KOPT-K1 (cell line): ENCODE measurements around the gene BPIFB3.
"Not testable (repeated sequence)": the region's sequence is repeated elsewhere in the genome, so short reads cannot be mapped to it uniquely, and the experiment has no call there.

Experiments
- H3K27ac ChIP-seq: fragments of 200-600 bp; sonication (generic); 2 replicates; pipeline ENCODE4 v1.5.1; 2016; ENCODE audit warnings: antibody characterized with exemption, mild to moderate bottlenecking, low read depth, low read length; ENCODE audit not compliant: poor library complexity, severe bottlenecking
- H3K36me3 ChIP-seq: fragments of 200-600 bp; sonication (generic); 2 replicates; pipeline ENCODE4 v1.5.1; 2017; ENCODE audit warnings: antibody characterized with exemption, mild to moderate bottlenecking, low read length, moderate library complexity; ENCODE audit not compliant: insufficient read depth
- H3K9me3 ChIP-seq: fragments of 200-600 bp; sonication (generic); 2 replicates; pipeline ENCODE4 v1.5.1; 2017; ENCODE audit warnings: antibody characterized with exemption, low read length, mild to moderate bottlenecking; ENCODE audit not compliant: insufficient read depth, poor library complexity, severe bottlenecking

The BPIFB3 gene

GRCh38 chr20:33076662-33077372 is 23.1 kb downstream of the BPIFB3 start:
- Histone ChIP-seq H3K36me3 (no peaks in the 10 kb centered on the region), H3K9me3 (no peaks in the 10 kb centered on the region), H3K27ac (no peak overlapping the region)

GRCh38 chr20:33079259-33079658 is 25.6 kb downstream of the BPIFB3 start, which contains the start of gene BPIFB4:
Gene BPIFB4 (plus strand): TSS chr20:33079643. CDS start chr20:33081527, 1,884 bp downstream.
- no peaks in the 10 kb centered on the region for H3K36me3 ChIP-seq
- no peak within 1 kb of the TSS for H3K27ac ChIP-seq
- H3K9me3 ChIP-seq: no peaks in the 10 kb centered on the region

GRCh38 chr20:33081411-33082154 is 27.9 kb downstream of the BPIFB3 start:
- H3K27ac ChIP-seq: no peak overlapping the region
- no peaks in the 10 kb centered on the region for H3K9me3 ChIP-seq
- H3K36me3 ChIP-seq: no peaks in the 10 kb centered on the region

GRCh38 chr20:33082546-33082945 is 28.8 kb downstream of the BPIFB3 start:
- no peaks in the 10 kb centered on the region for H3K36me3 ChIP-seq
- H3K9me3 ChIP-seq: no peaks in the 10 kb centered on the region
- H3K27ac ChIP-seq: no peak overlapping the region

GRCh38 chr20:33083544-33084340 is 30.0 kb downstream of the BPIFB3 start:
- Histone ChIP-seq H3K9me3 (no peaks in the 10 kb centered on the region), H3K27ac (no peak overlapping the region), H3K36me3 (no peaks in the 10 kb centered on the region)

- no peaks in the 10 kb centered on the region for H3K9me3 ChIP-seq
- no peak overlapping the region for H3K27ac ChIP-seq
These were observed 31.0 kb downstream of the BPIFB3 start for GRCh38 chr20:33084722-33085121.

GRCh38 chr20:33086052-33086722 is 32.5 kb downstream of the BPIFB3 start:
- Histone ChIP-seq H3K9me3 (no peaks in the 10 kb centered on the region), H3K27ac (no peak overlapping the region), H3K36me3 (no peaks in the 10 kb centered on the region)

More at GRCh38 chr20:33084722-33085121, 31.0 kb downstream of the BPIFB3 start:
- no peaks in the 10 kb centered on the region for H3K36me3 ChIP-seq

- Histone ChIP-seq H3K36me3 (no peaks in the 10 kb centered on the region), H3K9me3 (no peaks in the 10 kb centered on the region), H3K27ac (no peak overlapping the region)
These were observed 37.4 kb downstream of the BPIFB3 start for GRCh38 chr20:33091147-33091546.

- no peaks in the 10 kb centered on the region for H3K36me3 ChIP-seq
- no peak overlapping the region for H3K27ac ChIP-seq
- no peaks in the 10 kb centered on the region for H3K9me3 ChIP-seq
These were observed 38.0 kb downstream of the BPIFB3 start for GRCh38 chr20:33091693-33092092.

GRCh38 chr20:33092361-33092760 is 38.7 kb downstream of the BPIFB3 start:
- no peak overlapping the region for H3K27ac ChIP-seq
- no peaks in the 10 kb centered on the region for H3K9me3 ChIP-seq
- H3K36me3 ChIP-seq: no peaks in the 10 kb centered on the region

GRCh38 chr20:33093074-33093473 is 39.4 kb downstream of the BPIFB3 start:
- H3K27ac ChIP-seq: no peak overlapping the region
- H3K9me3 ChIP-seq: no peaks in the 10 kb centered on the region
- no peaks in the 10 kb centered on the region for H3K36me3 ChIP-seq

- Histone ChIP-seq H3K9me3 (no peaks in the 10 kb centered on the region), H3K36me3 (no peaks in the 10 kb centered on the region)
These were observed 39.9 kb downstream of the BPIFB3 start for GRCh38 chr20:33093582-33093981.

GRCh38 chr20:33095249-33095648 is 41.5 kb downstream of the BPIFB3 start:
- Histone ChIP-seq H3K9me3 (no peaks in the 10 kb centered on the region), H3K36me3 (no peaks in the 10 kb centered on the region), H3K27ac (no peak overlapping the region)

More at GRCh38 chr20:33093582-33093981, 39.9 kb downstream of the BPIFB3 start:
- H3K27ac ChIP-seq: no peak overlapping the region

- not testable (repeated sequence) for H3K9me3 ChIP-seq
These were observed 42.3 kb downstream of the BPIFB3 start for GRCh38 chr20:33095902-33096584.

More at GRCh38 chr20:33095902-33096584, 42.3 kb downstream of the BPIFB3 start:
- H3K36me3 ChIP-seq, H3K27ac ChIP-seq: not testable (repeated sequence)
